A673 (cell line): Measurements from ENCODE around the gene ZIC5. TPM values are rescaled to one million over a fixed set of nuclear protein-coding genes. Genes with fewer than 3 reads are reported as not detected.

Source experiments
- BruUV-seq: library from RNA; stranded (reverse); fragments of 400-500 nt; replicated peaks from 2 replicates; lab custom pipeline; 2021; lab: Mats Ljungman, UMichigan
- CTCF ChIA-PET: fragments of 300-600 bp; sonication (Branson Sonifier 250); formaldehyde crosslinking; loops from one replicate; lab custom pipeline; 2022; ENCODE audit warnings: antibody characterized with exemption; lab: Charles Lee
- POLR2A ChIA-PET: fragments of 300-600 bp; sonication (Branson Sonifier 250); formaldehyde crosslinking; loops from one replicate; lab custom pipeline; 2022; ENCODE audit warnings: antibody characterized with exemption; ENCODE audit not compliant: low non-redundant PET; lab: Charles Lee
- DNase-seq: peaks from one replicate; pipeline ENCODE4 v3.0.0-alpha.2; 2015; ENCODE audit warnings: low spot score
- H3K27ac ChIP-seq: fragments of 200-600 bp; sonication (generic); 2 replicates; pipeline ENCODE4 v1.5.1; 2016; ENCODE audit warnings: mixed run types, low read depth, mild to moderate bottlenecking, mixed read lengths, antibody characterized with exemption, low read length; ENCODE audit not compliant: poor library complexity, severe bottlenecking
- H3K27me3 ChIP-seq: fragments of 200-600 bp; sonication (generic); replicated peaks from 2 replicates; pipeline ENCODE4 v1.6.1; 2017; ENCODE audit warnings: mixed run types, low read depth, mild to moderate bottlenecking, mixed read lengths, antibody characterized with exemption, low read length; ENCODE audit not compliant: insufficient read depth, poor library complexity
- H3K36me3 ChIP-seq: fragments of 200-600 bp; sonication (generic); 2 replicates; pipeline ENCODE4 v1.6.1; 2016; ENCODE audit warnings: mixed run types, mild to moderate bottlenecking, mixed read lengths, antibody characterized with exemption, low read length; ENCODE audit not compliant: insufficient read depth, poor library complexity, severe bottlenecking
- H3K4me1 ChIP-seq: fragments of 200-600 bp; sonication (generic); 2 replicates; pipeline ENCODE4 v1.6.1; 2017; ENCODE audit warnings: mixed run types, mild to moderate bottlenecking, mixed read lengths, antibody characterized with exemption, low read length; ENCODE audit not compliant: insufficient read depth, poor library complexity, severe bottlenecking
- H3K4me3 ChIP-seq: fragments of 200-600 bp; sonication (generic); 2 replicates; pipeline ENCODE4 v1.5.1; 2016; ENCODE audit warnings: low read depth, mixed run types, mild to moderate bottlenecking, mixed read lengths, low read length; ENCODE audit not compliant: poor library complexity, severe bottlenecking
- H3K9me3 ChIP-seq: fragments of 200-600 bp; sonication (generic); 2 replicates; pipeline ENCODE4 v1.6.1; 2016; ENCODE audit warnings: mixed run types, low read depth, mild to moderate bottlenecking, mixed read lengths, antibody characterized with exemption, low read length; ENCODE audit not compliant: poor library complexity, severe bottlenecking
- CTCF ChIP-seq: fragments of 300-800, 200-600 bp; sonication (generic); conservative IDR thresholded peaks from 2 replicates; pipeline ENCODE4 v1.5.1; 2017; ENCODE audit warnings: low read depth, mild to moderate bottlenecking, antibody characterized with exemption, low read length, moderate library complexity, mixed read lengths
- EZH2 ChIP-seq: fragments of 200-600 bp; sonication (generic); IDR thresholded peaks from 2 replicates; pipeline ENCODE4 v1.6.1; 2017; ENCODE audit warnings: borderline replicate concordance, low read depth, mild to moderate bottlenecking, mixed read lengths, antibody characterized with exemption, low read length; ENCODE audit not compliant: poor library complexity, severe bottlenecking
- intact Hi-C: fragments of 100-400 bp; cut with micrococcal nuclease; formaldehyde crosslinking; loops from one replicate; pipeline ENCODE4 v1.10.0; 2022; ENCODE audit not compliant: unreplicated experiment
- total RNA-seq: library from RNA; stranded (reverse); gene quantifications from 2 replicates; pipeline ENCODE4 v1.2.3, GENCODE V29; 2021

ZIC5 gene
- total RNA-seq, 1 experiment from 2014 or later = 25.2 TPM

- CTCF ChIA-PET = no interaction called here
- Histone ChIP-seq H3K4me3 (no peak overlapping the region), H3K27ac (no peak overlapping the region), H3K4me1 (peaks cover 15% of the 10 kb centered on the region), H3K36me3 (no peaks in the 10 kb centered on the region), H3K9me3 (no peaks in the 10 kb centered on the region), H3K27me3 (no peaks in the 10 kb centered on the region)
- intact Hi-C loops = no loop called here
- POLR2A ChIA-PET = no interaction called here
- no TSS peak for BruUV-seq
- no peak for DNase-seq
- TF ChIP-seq EZH2 (no peak), CTCF (no peak)
Measured at GRCh38 chr13:99976575-99976974, 5.0 kb upstream of the ZIC5 start.

DNA sequence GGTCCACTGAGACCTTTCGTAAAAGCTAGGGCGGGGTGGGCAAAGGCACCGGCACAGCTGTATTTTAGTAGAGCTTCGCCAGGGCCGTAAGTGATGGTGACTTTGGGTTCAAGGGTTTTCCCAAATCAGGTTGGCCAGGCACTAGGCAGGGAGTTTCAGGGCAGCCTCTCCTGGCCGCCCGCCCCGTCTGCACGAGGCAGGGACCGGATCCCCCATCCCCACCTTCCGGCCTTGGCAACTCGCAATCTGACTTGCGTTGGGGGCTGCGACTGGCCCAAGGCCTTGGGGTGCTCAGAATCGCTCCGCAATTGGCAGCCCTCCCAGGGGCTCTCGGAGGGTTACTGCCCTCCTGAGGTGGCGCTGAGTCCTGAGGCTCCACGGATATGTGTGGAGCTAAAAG is 4.1 kb upstream of the ZIC5 start:
- Histone ChIP-seq H3K4me3 (no peak overlapping the region), H3K27me3 (no peaks in the 10 kb centered on the region), H3K36me3 (no peaks in the 10 kb centered on the region), H3K9me3 (no peaks in the 10 kb centered on the region), H3K4me1 (peaks cover 15% of the 10 kb centered on the region), H3K27ac (no peak overlapping the region)
- POLR2A ChIA-PET = no interaction called here
- DNase-seq = no peak
- no peak for TF ChIP-seq EZH2
- TF ChIP-seq CTCF = no peak
- CTCF ChIA-PET = no interaction called here
- intact Hi-C loops = no loop called here
- BruUV-seq = no TSS peak

- H3K27me3 ChIP-seq = no peaks in the 10 kb centered on the region
- no peaks in the 10 kb centered on the region for H3K36me3 ChIP-seq
- no peak overlapping the region for H3K27ac ChIP-seq
- intact Hi-C loops = no loop called here
- TF ChIP-seq EZH2 (no peak), CTCF (no peak)
- BruUV-seq = no TSS peak
- no peak for DNase-seq
- ChIA-PET POLR2A (no interaction called here), CTCF (no interaction called here)
- H3K4me3 ChIP-seq = no peak overlapping the region
- peaks cover 15% of the 10 kb centered on the region for H3K4me1 ChIP-seq
- H3K9me3 ChIP-seq = no peaks in the 10 kb centered on the region
Measured at GRCh38 chr13:99974939-99975561, 3.5 kb upstream of the ZIC5 start.
